22Rv1 (cell line): Measurements from ENCODE around the gene NID2.

ENCODE experiments used
- CTCF ChIP-seq: fragments of 450-650 bp; IDR thresholded peaks from 2 replicates; pipeline ENCODE4 v1.5.1; 2017; ENCODE audit warnings: mild to moderate bottlenecking
- ZFX ChIP-seq: fragments of 450-650 bp; IDR thresholded peaks from 2 replicates; pipeline ENCODE4 v1.6.1; 2017; ENCODE audit warnings: antibody characterized with exemption, borderline replicate concordance

GRCh38 chr14:52039124-52039815, 29.6 kb downstream of the NID2 start:
- TF ChIP-seq CTCF (no peak), ZFX (no peak)
